ENCODE measurements around the gene FBXL2. TPM values are rescaled to one million over a fixed set of nuclear protein-coding genes. Genes with fewer than 3 reads are reported as not detected.

FBXL2 gene
- total RNA-seq, 3 donors from 2014 or later: 7.7 to 24.9 (median 19.7) TPM

DNA sequence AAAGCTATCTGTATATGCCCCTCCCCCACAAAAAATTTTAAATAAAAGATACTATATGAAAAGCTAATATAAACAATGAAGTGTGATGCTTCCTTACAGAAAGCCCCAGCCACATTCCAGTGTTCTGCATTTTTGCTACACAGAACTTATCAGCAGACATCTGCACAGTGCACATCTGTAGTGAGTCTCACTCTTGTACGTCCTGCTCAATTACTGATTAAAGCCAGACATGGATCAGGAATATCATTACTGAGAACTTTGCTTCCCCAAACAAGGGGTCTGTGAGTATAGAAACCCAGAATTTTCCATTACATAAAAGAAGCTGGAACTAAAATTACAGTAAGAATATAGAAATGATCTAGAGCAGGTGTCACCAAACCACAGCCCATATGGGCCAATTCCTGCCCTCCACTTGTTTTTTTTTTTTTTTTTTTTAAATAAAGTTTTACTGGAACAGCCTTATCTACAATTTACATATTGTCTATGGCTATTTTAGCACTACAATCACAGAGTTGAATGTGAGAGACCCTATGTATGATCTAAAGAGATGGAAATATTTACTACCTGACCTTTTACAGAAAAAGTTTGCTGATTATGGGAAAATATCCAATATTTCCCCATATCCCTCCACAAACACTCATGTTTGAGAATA is 117.3 kb downstream of the FBXL2 start:
- peaks cover 12% of the 10 kb centered on the region for H3K36me3 ChIP-seq
- TF ChIP-seq, protein P1, sequence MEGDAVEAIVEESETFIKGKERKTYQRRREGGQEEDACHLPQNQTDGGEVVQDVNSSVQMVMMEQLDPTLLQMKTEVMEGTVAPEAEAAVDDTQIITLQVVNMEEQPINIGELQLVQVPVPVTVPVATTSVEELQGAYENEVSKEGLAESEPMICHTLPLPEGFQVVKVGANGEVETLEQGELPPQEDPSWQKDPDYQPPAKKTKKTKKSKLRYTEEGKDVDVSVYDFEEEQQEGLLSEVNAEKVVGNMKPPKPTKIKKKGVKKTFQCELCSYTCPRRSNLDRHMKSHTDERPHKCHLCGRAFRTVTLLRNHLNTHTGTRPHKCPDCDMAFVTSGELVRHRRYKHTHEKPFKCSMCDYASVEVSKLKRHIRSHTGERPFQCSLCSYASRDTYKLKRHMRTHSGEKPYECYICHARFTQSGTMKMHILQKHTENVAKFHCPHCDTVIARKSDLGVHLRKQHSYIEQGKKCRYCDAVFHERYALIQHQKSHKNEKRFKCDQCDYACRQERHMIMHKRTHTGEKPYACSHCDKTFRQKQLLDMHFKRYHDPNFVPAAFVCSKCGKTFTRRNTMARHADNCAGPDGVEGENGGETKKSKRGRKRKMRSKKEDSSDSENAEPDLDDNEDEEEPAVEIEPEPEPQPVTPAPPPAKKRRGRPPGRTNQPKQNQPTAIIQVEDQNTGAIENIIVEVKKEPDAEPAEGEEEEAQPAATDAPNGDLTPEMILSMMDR (IDR thresholded peaks at IDR 0.05): no peak
- intact Hi-C loops (cut with DNase I; ENCODE audit: low total_unique reads): no loop called here

DNA sequence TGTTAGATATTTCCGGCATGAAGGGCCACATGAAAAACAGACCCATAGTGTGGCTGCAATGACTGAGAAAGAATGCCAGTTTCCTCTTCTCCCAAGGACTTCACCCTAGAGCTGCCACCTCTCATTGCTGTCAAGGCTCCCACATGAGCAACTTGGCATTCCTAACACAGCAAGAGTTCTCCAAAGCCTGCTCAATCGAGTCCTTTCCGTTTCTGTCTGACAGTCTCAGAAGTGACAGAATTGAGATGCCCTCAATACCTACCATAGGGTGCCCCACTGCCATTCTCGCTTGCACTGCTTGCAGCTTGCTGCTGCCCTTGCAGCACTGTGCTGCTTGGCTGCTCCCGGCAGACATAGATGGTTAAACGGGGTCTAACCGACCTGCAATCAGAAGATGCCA is 118.7 kb downstream of the FBXL2 start:
- H3K9me3 ChIP-seq: no peaks in the 10 kb centered on the region
- H3K36me3 ChIP-seq: peaks cover 12% of the 10 kb centered on the region
- TF ChIP-seq POLR2AphosphoS5 (IDR thresholded peaks at IDR 0.05) (no peak), POLR2A (IDR thresholded peaks at IDR 0.05) (no peak)
- TF ChIP-seq, protein P1 (IDR thresholded peaks at IDR 0.05): no peak
- no peaks in the 10 kb centered on the region for H3K4me1 ChIP-seq
- no peaks in the 10 kb centered on the region for H3K27me3 ChIP-seq
- DNase-seq (ENCODE audit: low spot score in 2 of 2): no peak
- intact Hi-C loops (cut with DNase I; ENCODE audit: low total_unique reads): no loop called here
- no peak overlapping the region for H3K27ac ChIP-seq
- no peak overlapping the region for H3K4me3 ChIP-seq

More for the DNA sequence above, 117.3 kb downstream of the FBXL2 start:
- Histone ChIP-seq H3K27me3 (no peaks in the 10 kb centered on the region), H3K9me3 (no peaks in the 10 kb centered on the region), H3K4me3 (no peak overlapping the region), H3K4me1 (no peaks in the 10 kb centered on the region), H3K27ac (no peak overlapping the region)
- no peak for DNase-seq (ENCODE audit: low spot score in 2 of 2)

DNA sequence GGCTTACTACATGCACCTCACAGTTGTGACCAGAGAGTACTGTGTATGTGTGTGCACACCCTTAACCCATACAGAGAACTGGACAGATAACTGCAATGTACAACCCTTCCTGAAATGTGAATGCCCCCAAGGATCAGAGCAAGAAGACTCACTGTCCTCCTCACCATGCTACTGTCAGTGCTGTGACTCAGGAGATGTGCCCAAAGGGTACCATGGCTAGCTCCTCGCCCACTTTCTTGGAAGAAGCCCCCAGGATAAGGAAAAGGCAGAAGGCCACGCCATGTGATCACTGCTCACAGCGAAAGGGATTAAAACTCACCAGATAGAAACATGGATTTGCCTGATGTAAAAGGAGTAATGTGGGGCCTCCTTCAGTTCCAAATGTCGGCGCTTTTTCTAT is 121.2 kb downstream of the FBXL2 start:
- no peaks in the 10 kb centered on the region for H3K9me3 ChIP-seq
- H3K4me3 ChIP-seq: no peak overlapping the region
- no peaks in the 10 kb centered on the region for H3K27me3 ChIP-seq
- H3K27ac ChIP-seq: no peak overlapping the region
- TF ChIP-seq POLR2A (IDR thresholded peaks at IDR 0.05) (no peak), POLR2AphosphoS5 (IDR thresholded peaks at IDR 0.05) (no peak)
- TF ChIP-seq, protein P1 (IDR thresholded peaks at IDR 0.05): no peak
- DNase-seq (ENCODE audit: low spot score in 2 of 2): no peak
- H3K4me1 ChIP-seq: no peaks in the 10 kb centered on the region
- intact Hi-C loops (cut with DNase I; ENCODE audit: low total_unique reads): no loop called here
- peaks cover 12% of the 10 kb centered on the region for H3K36me3 ChIP-seq

DNA sequence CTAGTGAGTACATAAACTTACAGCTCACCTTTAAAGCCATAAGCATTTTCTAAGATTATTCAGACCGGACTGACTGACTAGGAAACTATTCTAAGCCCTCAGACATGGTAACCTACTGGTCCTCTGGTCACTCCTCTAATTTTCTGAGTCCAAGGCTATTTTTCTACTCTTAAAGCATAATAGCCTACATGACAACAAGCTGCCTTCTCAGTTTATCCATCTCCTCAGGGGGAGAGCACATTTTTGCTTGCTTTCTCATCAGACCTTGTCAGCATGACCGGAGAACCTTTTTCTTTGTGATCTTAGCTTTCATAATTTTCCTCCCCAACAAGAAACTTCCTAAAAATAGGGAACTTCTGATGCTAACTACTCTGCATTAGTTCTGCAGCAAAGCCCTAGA is 124.5 kb downstream of the FBXL2 start:
- no peak overlapping the region for H3K27ac ChIP-seq
- no peak for DNase-seq (ENCODE audit: low spot score in 2 of 2)
- intact Hi-C loops (cut with DNase I; ENCODE audit: low total_unique reads): no loop called here
- no peaks in the 10 kb centered on the region for H3K27me3 ChIP-seq
- no peaks in the 10 kb centered on the region for H3K9me3 ChIP-seq
- no peak overlapping the region for H3K4me3 ChIP-seq
- H3K4me1 ChIP-seq: no peaks in the 10 kb centered on the region
- no peak for TF ChIP-seq POLR2A (IDR thresholded peaks at IDR 0.05)
- TF ChIP-seq, protein P1 (IDR thresholded peaks at IDR 0.05): no peak
- no peak for TF ChIP-seq POLR2AphosphoS5 (IDR thresholded peaks at IDR 0.05)
- peaks cover 12% of the 10 kb centered on the region for H3K36me3 ChIP-seq

DNA sequence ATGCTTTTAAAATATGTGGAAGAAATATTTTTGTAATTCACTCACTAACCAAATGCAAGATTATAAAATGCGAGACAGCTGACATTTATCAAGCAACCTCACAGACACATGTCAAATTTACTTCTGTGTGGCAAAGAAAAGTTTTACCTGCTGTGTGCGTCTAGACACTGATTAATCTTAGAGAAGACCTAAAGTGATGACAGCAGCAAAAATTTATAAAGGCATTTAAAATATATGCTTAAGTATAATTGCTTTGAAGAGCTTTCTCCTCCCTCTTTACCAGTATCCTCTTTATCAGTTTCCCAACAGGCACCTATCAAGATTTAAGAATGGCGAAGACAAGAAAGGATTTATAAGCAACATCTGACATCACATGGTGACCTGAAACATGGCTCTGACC is 125.7 kb downstream of the FBXL2 start:
- H3K36me3 ChIP-seq: peaks cover 11% of the 10 kb centered on the region
- no peaks in the 10 kb centered on the region for H3K4me1 ChIP-seq
- no peaks in the 10 kb centered on the region for H3K9me3 ChIP-seq
- H3K4me3 ChIP-seq: no peak overlapping the region
- intact Hi-C loops (cut with DNase I; ENCODE audit: low total_unique reads): no loop called here
- H3K27ac ChIP-seq: no peak overlapping the region
- H3K27me3 ChIP-seq: no peaks in the 10 kb centered on the region
- TF ChIP-seq POLR2A (IDR thresholded peaks at IDR 0.05) (no peak), POLR2AphosphoS5 (IDR thresholded peaks at IDR 0.05) (no peak)
- TF ChIP-seq, protein P1 (IDR thresholded peaks at IDR 0.05): no peak
- no peak for DNase-seq (ENCODE audit: low spot score in 2 of 2)

Measured in breast epithelium (tissue), 4 donors.